HS-5 (cell line): ENCODE data around the gene SLC7A1.

ENCODE experiments used
- DNase-seq: peaks from one replicate; pipeline ENCODE4 v3.0.0-alpha.2; 2012; ENCODE audit warnings: low read depth

SLC7A1 gene

GRCh38 chr13:29561918-29562317 lies 33.6 kb downstream of the SLC7A1 start:
- no peak for DNase-seq

GRCh38 chr13:29556742-29557141 lies 38.7 kb downstream of the SLC7A1 start:
- no peak for DNase-seq

GRCh38 chr13:29551214-29551613 lies 44.3 kb downstream of the SLC7A1 start:
- DNase-seq, result no peak

- DNase-seq, result no peak
Observed at GRCh38 chr13:29550430-29550988, 45.0 kb downstream of the SLC7A1 start.

GRCh38 chr13:29548722-29549121 lies 46.8 kb downstream of the SLC7A1 start:
- DNase-seq, result no peak

- DNase-seq, result no peak
Observed at GRCh38 chr13:29547153-29547552, 48.3 kb downstream of the SLC7A1 start.

- no peak for DNase-seq
Observed at GRCh38 chr13:29546662-29547061, 48.8 kb downstream of the SLC7A1 start.

- no peak for DNase-seq
Observed at GRCh38 chr13:29545988-29546387, 49.5 kb downstream of the SLC7A1 start.

GRCh38 chr13:29543230-29544215 lies 52.0 kb downstream of the SLC7A1 start:
- no peak for DNase-seq

- DNase-seq, result no peak
Observed at GRCh38 chr13:29542381-29542780, 53.1 kb downstream of the SLC7A1 start.

- DNase-seq, result no peak
Observed at GRCh38 chr13:29541400-29541799, 54.1 kb downstream of the SLC7A1 start.

- no peak for DNase-seq
Observed at GRCh38 chr13:29540799-29541198, 54.7 kb downstream of the SLC7A1 start.

GRCh38 chr13:29540334-29540733 lies 55.2 kb downstream of the SLC7A1 start:
- no peak for DNase-seq

- DNase-seq, result no peak
Observed at GRCh38 chr13:29539856-29540255, 55.6 kb downstream of the SLC7A1 start.

GRCh38 chr13:29538652-29539040 lies 56.8 kb downstream of the SLC7A1 start:
- DNase-seq, result no peak

- no peak for DNase-seq
Observed at GRCh38 chr13:29537736-29538651, 57.5 kb downstream of the SLC7A1 start.

- DNase-seq, result no peak
Observed at GRCh38 chr13:29536853-29537252, 58.6 kb downstream of the SLC7A1 start.

GRCh38 chr13:29535663-29536655 lies 59.5 kb downstream of the SLC7A1 start:
- DNase-seq, result no peak

GRCh38 chr13:29534083-29534482 lies 61.4 kb downstream of the SLC7A1 start:
- DNase-seq, result no peak

GRCh38 chr13:29532821-29533220 lies 62.7 kb downstream of the SLC7A1 start:
- no peak for DNase-seq

GRCh38 chr13:29532116-29532515 lies 63.4 kb downstream of the SLC7A1 start:
- no peak for DNase-seq
